Measurements from ENCODE around the gene EEF1AKMT3. TPM values are rescaled to one million over a fixed set of nuclear protein-coding genes. Genes with fewer than 3 reads are reported as not detected.
"Not testable (repeated sequence)": the region's sequence is repeated elsewhere in the genome, so short reads cannot be mapped to it uniquely, and the experiment has no call there.

The EEF1AKMT3 gene
- total RNA-seq, 3 donors from 2014 or later = 5.3 to 7.3 (median 6.2) TPM

- no peak for TF ChIP-seq CTCF (IDR thresholded peaks at IDR 0.05)
- H3K36me3 ChIP-seq (ENCODE audit: low read depth) = no peaks in the 10 kb centered on the region
Observed at GRCh38 chr12:57813971-57814772, 41.8 kb downstream of the EEF1AKMT3 start.

GRCh38 chr12:57815177-57816000 lies 43.0 kb downstream of the EEF1AKMT3 start:
- no peak for TF ChIP-seq CTCF (IDR thresholded peaks at IDR 0.05)
- ATAC-seq = peak; percentile 34
- H3K4me1 ChIP-seq (ENCODE audit: low read depth) = peaks cover 16% of the 10 kb centered on the region
- no peak overlapping the region for H3K4me3 ChIP-seq
- no peak for DNase-seq
- intact Hi-C loops (cut with DNase I, micrococcal nuclease) = no loop called here
- H3K9me3 ChIP-seq = no peaks in the 10 kb centered on the region
- H3K36me3 ChIP-seq (ENCODE audit: low read depth) = no peaks in the 10 kb centered on the region

More at GRCh38 chr12:57813971-57814772, 41.8 kb downstream of the EEF1AKMT3 start:
- intact Hi-C loops (cut with DNase I, micrococcal nuclease) = no loop called here
- no peak overlapping the region for H3K4me3 ChIP-seq
- no peaks in the 10 kb centered on the region for H3K9me3 ChIP-seq
- DNase-seq (no peak), ATAC-seq (no peak)
- peaks cover 16% of the 10 kb centered on the region for H3K4me1 ChIP-seq (ENCODE audit: low read depth)

- Histone ChIP-seq H3K4me1 (ENCODE audit: low read depth) (peaks cover 16% of the 10 kb centered on the region), H3K9me3 (no peaks in the 10 kb centered on the region), H3K4me3 (no peak overlapping the region), H3K36me3 (ENCODE audit: low read depth) (no peaks in the 10 kb centered on the region)
- no peak for TF ChIP-seq CTCF (IDR thresholded peaks at IDR 0.05)
- ATAC-seq = no peak
- DNase-seq = no peak
- intact Hi-C loops (cut with DNase I, micrococcal nuclease) = no loop called here
Observed at GRCh38 chr12:57816001-57816854, 43.8 kb downstream of the EEF1AKMT3 start.

GRCh38 chr12:57816855-57817151 lies 44.4 kb downstream of the EEF1AKMT3 start:
- no peaks in the 10 kb centered on the region for H3K36me3 ChIP-seq (ENCODE audit: low read depth)
- ATAC-seq (peak; percentile 70), DNase-seq (no peak)
- H3K4me3 ChIP-seq = no peak overlapping the region
- H3K4me1 ChIP-seq (ENCODE audit: low read depth) = peaks cover 16% of the 10 kb centered on the region
- no peaks in the 10 kb centered on the region for H3K9me3 ChIP-seq
- intact Hi-C loops (cut with DNase I, micrococcal nuclease) = no loop called here
- TF ChIP-seq CTCF (IDR thresholded peaks at IDR 0.05) = no peak

- intact Hi-C loops (cut with DNase I, micrococcal nuclease) = no loop called here
- H3K4me1 ChIP-seq (ENCODE audit: low read depth) = peaks cover 16% of the 10 kb centered on the region
- no peak for TF ChIP-seq CTCF (IDR thresholded peaks at IDR 0.05)
- peak; percentile 67 for ATAC-seq
- peaks cover 2% of the 10 kb centered on the region for H3K36me3 ChIP-seq (ENCODE audit: low read depth)
- no peaks in the 10 kb centered on the region for H3K9me3 ChIP-seq
- no peak for DNase-seq
- no peak overlapping the region for H3K4me3 ChIP-seq
Observed at GRCh38 chr12:57817261-57817989, 45.0 kb downstream of the EEF1AKMT3 start.

- DNase-seq; H3K4me3 ChIP-seq; intact Hi-C loops (cut with DNase I, micrococcal nuclease); H3K9me3 ChIP-seq; H3K36me3 ChIP-seq (ENCODE audit: low read depth); ATAC-seq: not testable (repeated sequence)
- H3K4me1 ChIP-seq (ENCODE audit: low read depth) = peaks cover 16% of the 10 kb centered on the region
Observed at GRCh38 chr12:57817990-57818331, 45.5 kb downstream of the EEF1AKMT3 start.

- H3K9me3 ChIP-seq; intact Hi-C loops (cut with DNase I, micrococcal nuclease); ATAC-seq; DNase-seq; H3K4me3 ChIP-seq: not testable (repeated sequence)
- Histone ChIP-seq H3K4me1 (ENCODE audit: low read depth) (peaks cover 16% of the 10 kb centered on the region), H3K36me3 (ENCODE audit: low read depth) (peaks cover 23% of the 10 kb centered on the region)
Observed at GRCh38 chr12:57820119-57820518, 47.7 kb downstream of the EEF1AKMT3 start.

GRCh38 chr12:57821015-57821414 lies 48.6 kb downstream of the EEF1AKMT3 start:
- H3K36me3 ChIP-seq (ENCODE audit: low read depth) = peaks cover 23% of the 10 kb centered on the region
- H3K4me1 ChIP-seq (ENCODE audit: low read depth) = peaks cover 16% of the 10 kb centered on the region
- ATAC-seq; intact Hi-C loops (cut with DNase I, micrococcal nuclease); DNase-seq; H3K4me3 ChIP-seq; H3K9me3 ChIP-seq: not testable (repeated sequence)

All from mucosa of descending colon (tissue), 3 donors.